ENCODE data around the gene STXBP2.

GRCh38 chr19:7678971-7679751 is 42.3 kb downstream of the STXBP2 start:
- TF ChIP-seq EZH2 (IDR thresholded peaks at IDR 0.05; ENCODE audit: insufficient read depth, poor library complexity, severe bottlenecking) (no peak), EZH2phosphoT487 (IDR thresholded peaks at IDR 0.05; ENCODE audit: insufficient read depth, low read depth) (no peak)
